Stimulated activated effector memory CD8-positive, alpha-beta T cell treated with anti-CD3 and anti-CD28 coated beads, Interleukin-12 subunit alpha, Interleukin-12 subunit beta, amount 100 ng/mL, for 72 hours (primary cell): ENCODE results near the gene RABEP2.

Experiments used
- ATAC-seq: fragments of 150-1000 bp; cut with Tn5 transposase; 2 replicates; pipeline ENCODE4 v1.10.0; 2021
- DNase-seq, 2 donors: peaks; one replicate each; pipeline ENCODE4 v3.0.0; 2021 to 2022; ENCODE audit warnings: low spot score in 2 of 2
- H3K27ac Mint-ChIP-seq: one replicate; pipeline ENCODE4 v1.8.0; 2022; ENCODE audit warnings: mild to moderate bottlenecking, mixed read lengths
- H3K36me3 Mint-ChIP-seq: one replicate; pipeline ENCODE4 v1.8.0; 2022; ENCODE audit warnings: mild to moderate bottlenecking, mixed read lengths
- H3K4me1 Mint-ChIP-seq: one replicate; pipeline ENCODE4 v1.8.0; 2022; ENCODE audit warnings: mixed read lengths
- H3K4me3 Mint-ChIP-seq: one replicate; pipeline ENCODE4 v1.8.0; 2022; ENCODE audit warnings: mild to moderate bottlenecking, mixed read lengths
- H3K9me3 Mint-ChIP-seq: one replicate; pipeline ENCODE4 v1.8.0; 2022; ENCODE audit warnings: mixed read lengths

Gene RABEP2

DNA sequence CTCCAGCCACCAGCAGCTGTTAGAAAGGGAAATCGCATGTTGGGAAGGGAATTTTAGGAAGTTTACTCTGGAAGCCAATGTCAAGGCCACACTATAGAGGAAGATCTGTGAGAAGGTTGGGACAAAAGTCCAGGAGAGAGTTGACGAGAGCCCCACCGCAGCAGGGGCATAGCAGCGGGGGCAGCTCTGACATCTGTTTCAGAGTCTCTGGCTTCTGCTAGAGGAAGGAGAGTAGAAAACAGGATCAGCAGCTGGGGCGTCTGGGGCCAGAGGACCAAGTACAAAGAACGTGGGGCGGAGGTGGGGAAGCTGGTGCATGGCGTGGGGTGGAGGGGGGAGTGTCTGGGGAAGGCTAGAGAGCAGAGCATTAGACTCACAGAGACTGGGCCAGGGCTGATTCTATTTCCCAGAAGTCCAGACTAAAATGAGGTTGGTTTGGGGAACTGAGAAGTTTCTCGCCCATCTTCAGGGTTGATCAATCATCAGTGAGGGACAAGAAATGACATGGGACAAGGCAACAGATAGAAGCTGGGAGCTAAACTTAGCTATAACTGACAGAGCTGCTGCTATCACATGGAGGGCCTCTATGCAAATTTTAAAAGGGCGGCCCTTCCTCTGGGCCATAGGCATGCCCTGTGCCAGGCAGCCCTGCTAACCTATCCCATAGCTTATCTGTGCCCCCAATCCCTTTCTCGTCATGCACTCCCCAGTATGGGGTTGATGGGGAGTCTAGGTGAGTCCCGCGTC, 1.2 kb downstream of the RABEP2 start:
- Mint-ChIP-seq H3K27ac (peak overlapping the region; percentile 85), H3K4me1 (peaks cover 32% of the 10 kb centered on the region), H3K36me3 (peaks cover 75% of the 10 kb centered on the region), H3K9me3 (no peaks in the 10 kb centered on the region), H3K4me3 (peak overlapping the region; percentile 95)
- ATAC-seq (no peak), DNase-seq (no peak)

- Mint-ChIP-seq H3K27ac (peak overlapping the region; percentile 85), H3K4me1 (peaks cover 32% of the 10 kb centered on the region), H3K36me3 (peaks cover 81% of the 10 kb centered on the region), H3K9me3 (no peaks in the 10 kb centered on the region), H3K4me3 (peak overlapping the region; percentile 95)
- DNase-seq (no peak), ATAC-seq (no peak)
Observed at GRCh38 chr16:28923231-28923587, 1.8 kb downstream of the RABEP2 start.

DNA sequence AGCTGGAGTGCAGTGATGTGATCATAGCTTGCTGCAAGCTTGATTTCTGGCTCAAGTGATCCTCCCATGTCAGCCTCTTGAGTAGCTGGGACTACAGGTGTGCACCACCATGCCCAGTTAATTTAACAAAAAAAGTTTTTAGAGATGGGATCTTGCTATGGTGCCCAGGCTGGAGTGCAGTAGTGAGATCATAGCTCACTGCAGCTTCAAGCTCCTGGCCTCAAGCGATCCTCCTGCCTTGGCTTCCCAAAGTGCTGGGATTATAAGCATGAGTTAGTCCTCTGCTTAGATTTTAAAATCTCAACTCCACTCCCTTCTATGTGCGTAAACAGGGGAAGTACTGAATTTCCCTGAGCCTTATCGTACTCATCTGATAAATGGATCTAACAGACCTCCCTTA, 6.3 kb downstream of the RABEP2 start:
- Mint-ChIP-seq H3K27ac (no peak overlapping the region), H3K4me1 (peaks cover 11% of the 10 kb centered on the region), H3K9me3 (no peaks in the 10 kb centered on the region), H3K4me3 (no peak overlapping the region), H3K36me3 (peaks cover 96% of the 10 kb centered on the region)
- no peak for DNase-seq
- no peak for ATAC-seq

DNA sequence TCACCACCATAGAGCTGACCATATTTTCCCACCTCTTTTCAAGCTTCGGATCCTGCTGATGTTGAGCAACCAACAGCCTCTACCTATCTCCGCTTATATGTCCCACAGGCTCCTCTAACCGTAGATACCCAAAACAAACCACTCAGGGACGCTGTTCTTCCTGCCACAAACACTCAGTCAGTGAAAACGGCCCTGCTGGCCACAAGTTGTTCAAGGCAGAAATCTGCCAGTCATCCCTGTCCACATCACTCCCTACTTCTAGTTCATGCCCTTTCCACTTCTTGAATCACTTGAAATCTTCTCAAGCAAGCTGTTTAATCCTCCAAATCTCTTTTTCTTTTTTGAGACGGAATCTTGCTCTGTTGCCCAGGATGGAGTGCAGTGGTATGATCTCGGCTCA, 7.9 kb downstream of the RABEP2 start:
- Mint-ChIP-seq H3K4me3 (no peak overlapping the region), H3K36me3 (peaks cover 96% of the 10 kb centered on the region), H3K27ac (no peak overlapping the region), H3K9me3 (no peaks in the 10 kb centered on the region), H3K4me1 (peaks cover 6% of the 10 kb centered on the region)
- no peak for DNase-seq
- ATAC-seq: no peak

DNA sequence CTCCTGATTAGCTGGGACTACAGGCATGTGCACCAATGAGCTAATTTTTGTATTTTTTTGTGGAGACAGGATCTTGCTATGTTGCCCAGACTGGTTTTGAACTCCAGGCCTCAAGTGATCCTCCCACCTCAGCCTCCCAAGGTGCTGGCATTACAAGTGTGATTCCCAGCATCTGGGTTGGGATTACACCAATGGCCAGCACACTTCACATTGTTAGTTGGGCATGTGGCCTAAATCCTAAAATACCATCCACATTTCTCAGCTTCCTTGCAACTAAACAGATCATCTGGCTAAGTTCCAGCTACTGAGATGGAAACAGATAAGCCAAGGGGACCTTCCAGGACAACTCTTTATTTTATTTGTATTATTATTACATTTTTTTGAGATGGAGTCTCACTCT, 9.9 kb downstream of the RABEP2 start:
- Mint-ChIP-seq H3K9me3 (no peaks in the 10 kb centered on the region), H3K4me1 (no peaks in the 10 kb centered on the region), H3K4me3 (no peak overlapping the region), H3K36me3 (peaks cover 96% of the 10 kb centered on the region), H3K27ac (no peak overlapping the region)
- ATAC-seq (no peak), DNase-seq (no peak)

- Mint-ChIP-seq H3K27ac (peak overlapping the region; percentile 3), H3K36me3 (peaks cover 97% of the 10 kb centered on the region), H3K4me3 (no peak overlapping the region), H3K4me1 (no peaks in the 10 kb centered on the region), H3K9me3 (no peaks in the 10 kb centered on the region)
- DNase-seq (no peak), ATAC-seq (no peak)
Observed at GRCh38 chr16:28913946-28914724, 10.9 kb downstream of the RABEP2 start.

DNA sequence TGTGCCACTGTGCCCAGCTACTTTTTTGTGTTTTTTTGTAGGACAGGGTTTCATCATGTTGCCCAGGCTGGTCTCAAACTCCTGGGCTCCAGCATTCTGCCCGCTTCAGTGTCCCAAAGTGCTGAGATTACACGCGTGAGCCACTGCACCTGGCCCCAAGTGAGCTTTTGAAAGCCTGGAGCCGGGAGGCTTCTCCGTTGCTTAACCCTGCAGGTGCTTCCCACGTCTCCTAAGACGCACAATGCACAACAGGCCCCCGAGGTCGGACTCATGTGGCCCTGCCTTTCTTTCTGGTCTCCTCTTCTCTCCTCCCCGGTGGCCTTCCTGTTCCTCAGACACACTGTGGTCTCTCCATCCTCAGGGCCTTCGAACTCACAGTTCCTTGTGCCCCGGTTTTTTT, 12.5 kb downstream of the RABEP2 start:
- Mint-ChIP-seq H3K9me3 (no peaks in the 10 kb centered on the region), H3K4me1 (no peaks in the 10 kb centered on the region), H3K4me3 (no peak overlapping the region), H3K36me3 (peaks cover 90% of the 10 kb centered on the region), H3K27ac (no peak overlapping the region)
- no peak for ATAC-seq
- DNase-seq: no peak

DNA sequence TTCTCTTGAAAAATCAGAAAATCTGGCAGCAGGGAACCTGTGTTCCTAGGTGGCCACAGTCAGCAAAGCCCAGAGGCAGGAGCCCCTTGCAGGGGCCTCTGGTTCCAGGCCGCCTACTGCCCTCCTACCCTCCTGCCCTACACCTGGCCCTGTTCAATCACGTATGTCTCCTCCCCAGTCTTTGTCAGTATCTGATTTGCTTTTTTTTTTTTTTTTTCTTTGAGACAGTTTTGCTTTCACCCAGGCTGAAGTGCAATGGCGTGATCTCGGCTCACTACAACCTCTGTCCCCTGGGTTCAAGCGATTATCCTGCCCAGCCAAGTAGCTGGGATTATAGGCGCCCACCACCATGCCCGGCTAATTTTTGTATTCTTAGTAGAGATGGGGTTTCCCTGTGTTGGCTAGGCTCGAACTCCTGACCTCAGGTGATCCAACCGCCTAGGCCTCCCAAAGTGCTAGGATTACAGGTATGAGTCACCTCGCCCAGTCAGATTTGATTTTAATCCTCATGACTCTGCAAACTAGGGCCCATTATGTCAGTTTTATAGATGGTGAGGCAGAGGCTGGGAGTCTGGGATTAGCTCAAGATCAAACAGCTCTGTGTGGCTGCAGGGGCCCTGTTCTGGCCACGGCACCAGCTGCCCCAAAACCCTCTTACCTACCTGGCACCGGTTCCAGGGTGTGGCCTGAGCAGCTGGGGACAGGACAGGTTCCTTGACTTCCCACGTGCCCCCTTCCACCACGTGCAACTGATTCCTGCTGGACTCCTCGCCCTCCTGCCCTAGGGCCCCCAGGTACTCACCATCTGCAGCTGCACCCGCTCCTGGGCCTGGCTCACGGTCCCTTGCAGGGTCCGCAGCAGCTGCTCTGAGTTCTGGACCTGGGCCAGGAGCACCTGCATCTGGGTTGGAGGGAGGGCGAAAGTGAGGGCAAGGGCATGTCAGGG, 14.7 kb downstream of the RABEP2 start:
- H3K4me3 Mint-ChIP-seq: no peak overlapping the region
- no peak overlapping the region for H3K27ac Mint-ChIP-seq
- DNase-seq: no peak
- H3K4me1 Mint-ChIP-seq: no peaks in the 10 kb centered on the region
- ATAC-seq: peak; percentile 58
- peaks cover 85% of the 10 kb centered on the region for H3K36me3 Mint-ChIP-seq
- no peaks in the 10 kb centered on the region for H3K9me3 Mint-ChIP-seq

DNA sequence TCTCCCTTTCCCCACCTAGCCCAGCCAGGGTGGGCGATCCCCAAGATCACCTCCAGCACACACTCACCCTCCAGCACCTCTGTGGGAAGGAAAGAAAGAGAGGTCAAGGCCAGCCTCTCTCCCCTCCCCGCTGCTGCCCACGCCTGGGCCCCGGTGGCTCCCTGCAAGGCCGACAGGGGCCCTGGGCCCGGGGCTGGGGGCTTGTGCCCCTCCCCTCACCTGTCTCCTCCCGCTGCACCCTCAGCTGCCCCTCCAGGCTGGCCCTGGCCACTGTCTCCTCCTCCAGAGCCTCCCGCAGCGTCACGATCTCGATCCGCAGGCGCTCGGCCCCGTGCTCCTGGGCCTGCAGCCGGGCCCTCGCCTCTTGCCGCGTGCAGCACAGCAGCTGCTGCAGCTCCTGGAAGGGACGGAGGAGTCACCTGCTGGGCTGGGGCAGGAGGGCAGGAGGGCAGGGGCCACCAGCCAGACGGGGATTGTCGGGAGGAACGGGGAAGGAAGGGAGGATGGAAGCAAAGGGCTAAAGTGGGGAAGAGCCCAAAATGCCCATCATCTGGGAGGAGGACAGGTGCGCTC, 19.2 kb downstream of the RABEP2 start:
- no peaks in the 10 kb centered on the region for H3K4me1 Mint-ChIP-seq
- ATAC-seq: no peak

GRCh38 chr16:28905229-28905754, 19.7 kb downstream of the RABEP2 start:
- Mint-ChIP-seq H3K27ac (no peak overlapping the region), H3K9me3 (no peaks in the 10 kb centered on the region), H3K4me3 (no peak overlapping the region), H3K36me3 (peaks cover 41% of the 10 kb centered on the region), H3K4me1 (no peaks in the 10 kb centered on the region)
- no peak for DNase-seq
- no peak for ATAC-seq

More for the DNA sequence above, 19.2 kb downstream of the RABEP2 start:
- no peak for DNase-seq
- Mint-ChIP-seq H3K4me3 (no peak overlapping the region), H3K27ac (no peak overlapping the region), H3K9me3 (no peaks in the 10 kb centered on the region), H3K36me3 (peaks cover 46% of the 10 kb centered on the region)

DNA sequence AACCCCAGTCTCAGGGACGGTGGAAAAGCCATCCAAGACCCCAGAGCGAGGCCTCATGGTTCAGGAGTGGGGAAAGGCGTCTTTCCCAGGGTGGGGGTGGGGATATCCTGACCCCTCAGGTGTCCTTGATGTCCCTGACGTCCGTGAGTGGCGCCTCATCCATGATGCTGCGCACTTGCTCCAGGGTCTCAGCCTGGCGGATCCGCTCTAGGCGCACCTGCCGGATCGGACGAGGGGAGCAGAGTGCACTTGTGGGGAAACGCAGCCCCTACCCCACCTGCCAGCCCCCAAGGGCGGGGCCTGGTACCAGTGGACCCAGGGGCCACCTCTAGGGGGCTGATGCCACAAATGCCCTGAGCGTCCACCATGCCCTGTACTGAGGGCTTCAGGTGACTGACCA, 20.2 kb downstream of the RABEP2 start:
- Mint-ChIP-seq H3K4me3 (no peak overlapping the region), H3K4me1 (no peaks in the 10 kb centered on the region), H3K27ac (no peak overlapping the region), H3K36me3 (peaks cover 36% of the 10 kb centered on the region), H3K9me3 (no peaks in the 10 kb centered on the region)
- no peak for DNase-seq
- no peak for ATAC-seq

DNA sequence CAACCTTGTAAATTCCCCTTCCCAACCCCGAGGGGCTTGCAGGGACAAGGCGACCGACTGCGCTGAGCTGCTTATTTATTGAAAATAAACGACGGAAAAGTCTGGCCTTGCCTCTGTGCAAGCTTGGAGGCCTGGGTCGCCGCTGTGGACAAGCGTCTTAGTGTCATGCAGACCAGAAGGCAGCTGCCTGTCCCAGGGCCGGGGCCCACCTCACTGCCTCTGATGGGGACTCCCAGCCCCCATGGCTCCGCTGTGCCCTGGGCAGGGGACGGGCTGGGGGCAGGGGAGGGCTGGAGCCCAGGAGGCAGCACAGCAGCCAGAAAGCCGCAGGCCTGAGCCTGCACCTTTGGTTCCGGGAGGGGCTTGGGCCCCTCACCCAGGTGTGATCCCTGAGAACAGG, 20.7 kb downstream of the RABEP2 start:
- DNase-seq (no peak), ATAC-seq (no peak)
- Mint-ChIP-seq H3K4me3 (no peak overlapping the region), H3K36me3 (peaks cover 31% of the 10 kb centered on the region), H3K4me1 (no peaks in the 10 kb centered on the region), H3K27ac (no peak overlapping the region), H3K9me3 (no peaks in the 10 kb centered on the region)

GRCh38 chr16:28903344-28904042, 21.5 kb downstream of the RABEP2 start:
- DNase-seq (no peak), ATAC-seq (no peak)
- H3K9me3 Mint-ChIP-seq: no peaks in the 10 kb centered on the region
- peaks cover 25% of the 10 kb centered on the region for H3K36me3 Mint-ChIP-seq
- H3K4me3 Mint-ChIP-seq: no peak overlapping the region
- H3K4me1 Mint-ChIP-seq: no peaks in the 10 kb centered on the region
- no peak overlapping the region for H3K27ac Mint-ChIP-seq

DNA sequence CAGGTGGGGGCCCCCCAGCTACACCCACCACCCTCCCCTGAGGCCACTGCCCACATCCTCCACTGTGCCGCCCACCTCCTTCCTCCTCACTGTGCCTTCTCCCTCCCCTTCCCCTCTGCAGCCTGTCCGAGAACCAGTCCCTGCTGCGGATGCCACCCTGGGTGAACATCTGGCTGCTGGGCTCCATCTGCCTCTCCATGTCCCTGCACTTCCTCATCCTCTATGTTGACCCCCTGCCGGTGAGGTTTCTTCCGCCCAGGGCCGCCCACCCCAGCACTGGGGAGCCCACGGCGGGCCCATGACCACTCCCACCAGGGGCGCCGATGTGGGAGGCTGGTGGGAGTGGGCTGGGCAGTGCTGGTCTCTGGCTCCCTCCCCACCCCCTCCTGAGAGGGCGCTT, 22.1 kb downstream of the RABEP2 start:
- Mint-ChIP-seq H3K9me3 (no peaks in the 10 kb centered on the region), H3K36me3 (peaks cover 22% of the 10 kb centered on the region), H3K4me1 (no peaks in the 10 kb centered on the region), H3K4me3 (no peak overlapping the region), H3K27ac (no peak overlapping the region)
- no peak for DNase-seq
- peak; percentile 52 for ATAC-seq
